Suppressor macrophage (primary cell): ENCODE results near the gene SLC9B1.
"Not testable (repeated sequence)": the region's sequence is repeated elsewhere in the genome, so short reads cannot be mapped to it uniquely, and the experiment has no call there.

Source experiments
- DNase-seq, 4 experiments: peaks; one replicate each; pipeline ENCODE4 v3.0.0-alpha.2; 2020 to 2022

The SLC9B1 gene

DNA sequence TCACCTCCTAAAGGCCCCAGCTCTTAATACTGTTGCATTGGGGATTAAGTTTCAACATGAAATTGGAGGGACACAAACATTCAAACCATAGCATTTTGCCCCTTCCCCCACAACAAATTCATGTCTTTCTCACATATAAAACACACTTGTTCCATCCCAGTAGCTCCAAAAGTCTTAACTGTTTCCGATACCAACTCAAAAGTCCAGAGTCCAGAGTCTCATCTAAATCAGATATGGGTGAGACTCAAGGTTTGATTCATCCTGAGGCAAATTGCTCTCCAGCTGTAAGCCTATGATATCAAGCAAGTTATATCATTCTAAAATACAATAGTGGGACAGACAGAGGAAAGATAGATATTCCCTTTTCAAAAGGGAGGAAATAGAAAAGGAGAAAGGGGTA lies 8.7 kb downstream of the SLC9B1 start:
- no peak for DNase-seq

DNA sequence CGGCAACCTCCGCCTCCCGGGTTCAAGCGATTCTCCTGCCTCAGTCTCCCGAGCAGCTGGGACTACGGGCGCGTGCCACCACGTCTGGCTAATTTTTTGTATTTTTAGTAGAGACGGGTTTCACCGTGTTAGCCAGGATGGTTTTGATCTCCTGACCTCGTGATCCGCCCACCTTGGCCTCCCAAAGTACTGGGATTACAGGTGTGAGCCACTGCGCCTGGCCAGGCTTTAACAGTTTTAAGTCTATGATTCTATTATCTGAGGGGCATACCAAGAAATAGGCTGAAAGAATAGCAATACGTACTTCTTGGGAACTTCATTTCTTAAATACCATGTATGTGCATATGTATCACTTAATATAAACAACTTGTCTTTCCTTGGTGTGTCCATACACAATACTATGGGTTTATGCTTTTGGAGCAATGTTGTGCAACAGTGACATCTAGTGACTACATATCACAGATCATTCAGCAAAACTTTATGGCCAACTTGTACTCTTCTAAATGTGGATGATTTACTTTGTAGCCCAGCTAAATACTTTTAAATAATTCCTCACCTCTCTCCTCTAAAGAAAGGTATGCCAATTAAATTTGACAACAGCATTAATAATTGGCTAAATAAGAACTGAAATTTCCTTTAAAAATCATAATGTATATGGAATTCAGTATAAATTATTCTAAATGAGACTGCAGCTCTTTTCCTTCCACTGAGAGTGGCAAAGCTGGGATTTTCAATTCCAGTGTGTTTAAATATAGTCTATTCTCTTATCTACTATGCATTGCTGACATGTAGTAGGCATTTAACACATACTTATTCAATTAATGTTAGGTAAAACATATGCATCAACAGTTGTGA lies 10.4 kb downstream of the SLC9B1 start:
- peak; percentile 39 to 85 (median 75) for DNase-seq

DNA sequence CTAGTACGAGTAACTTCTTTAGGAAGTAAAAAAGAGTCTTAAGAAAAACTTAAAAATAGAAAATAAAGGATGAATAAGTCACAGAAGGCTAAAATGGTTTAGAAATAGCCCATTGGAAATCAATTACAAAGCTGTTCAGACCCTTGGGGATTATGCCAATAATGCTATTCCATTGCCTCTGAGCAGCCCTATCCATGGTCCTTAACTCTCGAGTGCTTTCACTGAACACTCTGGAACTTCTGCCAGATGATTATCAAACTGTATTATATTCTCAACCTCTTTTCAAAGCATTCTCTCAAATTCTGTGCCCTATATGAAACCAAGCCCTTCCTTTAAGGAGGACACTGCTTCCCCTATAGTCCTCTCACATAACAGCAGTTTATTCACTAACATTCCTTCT lies 17.0 kb downstream of the SLC9B1 start:
- DNase-seq = no peak

DNA sequence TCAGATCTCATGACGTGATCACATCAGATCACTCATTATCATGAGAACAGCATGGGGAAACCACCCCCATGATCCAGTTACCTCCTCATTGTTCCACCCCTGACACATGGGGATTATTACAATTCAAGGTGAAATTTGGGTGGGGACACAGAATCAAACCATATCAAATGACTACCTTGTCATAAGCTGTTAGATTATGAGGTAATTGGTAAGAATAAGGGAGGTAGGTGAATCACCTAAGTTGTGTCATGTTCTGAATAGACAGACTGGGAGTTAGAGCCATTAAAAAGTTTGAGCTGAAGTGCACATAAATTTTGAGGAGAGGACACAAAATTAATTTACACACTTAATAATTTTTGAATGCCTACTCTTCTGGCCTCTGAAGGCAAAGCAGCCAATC lies 24.7 kb downstream of the SLC9B1 start:
- peak in 1 of 4 experiments; percentile 3 for DNase-seq

DNA sequence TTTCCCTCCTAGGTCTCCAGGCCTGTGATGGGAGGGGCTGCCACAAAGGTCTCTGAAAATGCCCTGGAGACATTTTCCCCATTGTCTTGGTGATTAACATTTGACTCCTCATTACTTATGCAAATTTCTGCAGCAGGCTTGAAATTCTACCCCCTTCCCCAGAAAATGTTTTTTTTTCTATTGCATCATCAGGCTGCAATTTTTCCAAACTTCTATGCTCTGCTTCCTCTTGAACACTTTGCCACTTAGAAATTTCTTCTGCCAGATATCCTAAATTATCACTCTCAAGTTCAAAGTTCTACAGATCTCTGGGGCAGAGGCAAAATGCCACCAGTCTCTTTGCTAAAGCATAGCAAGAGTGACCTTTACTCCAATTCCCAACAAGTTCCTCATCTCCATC lies 25.5 kb downstream of the SLC9B1 start:
- DNase-seq = not testable (repeated sequence)

DNA sequence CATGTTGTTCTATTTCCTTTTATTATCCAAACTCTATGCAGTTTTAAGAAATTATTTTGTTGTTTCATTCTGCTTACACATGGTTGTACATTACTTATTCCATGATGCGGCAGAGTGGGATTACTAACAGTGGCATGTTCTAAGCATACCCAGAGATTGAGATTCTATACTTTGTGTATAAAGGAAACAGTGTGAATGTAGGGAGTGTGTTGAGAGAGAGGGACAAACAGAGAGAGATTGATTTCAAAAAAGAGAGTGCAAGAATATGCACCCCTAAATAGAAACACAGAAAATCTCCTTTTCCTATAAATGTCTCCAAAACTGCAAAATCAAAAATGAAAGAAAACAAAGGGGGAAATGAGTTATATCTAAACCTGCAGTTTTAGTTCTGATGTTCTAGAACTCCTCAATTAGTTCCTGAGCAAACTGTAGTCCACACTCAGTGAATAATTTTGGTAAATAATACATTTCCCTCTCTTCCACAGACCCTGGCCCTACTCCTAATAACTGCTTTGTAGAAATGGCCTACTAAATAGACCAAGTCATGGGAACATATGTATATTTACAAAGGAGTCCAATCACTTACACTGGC lies 31.0 kb downstream of the SLC9B1 start:
- no peak for DNase-seq

DNA sequence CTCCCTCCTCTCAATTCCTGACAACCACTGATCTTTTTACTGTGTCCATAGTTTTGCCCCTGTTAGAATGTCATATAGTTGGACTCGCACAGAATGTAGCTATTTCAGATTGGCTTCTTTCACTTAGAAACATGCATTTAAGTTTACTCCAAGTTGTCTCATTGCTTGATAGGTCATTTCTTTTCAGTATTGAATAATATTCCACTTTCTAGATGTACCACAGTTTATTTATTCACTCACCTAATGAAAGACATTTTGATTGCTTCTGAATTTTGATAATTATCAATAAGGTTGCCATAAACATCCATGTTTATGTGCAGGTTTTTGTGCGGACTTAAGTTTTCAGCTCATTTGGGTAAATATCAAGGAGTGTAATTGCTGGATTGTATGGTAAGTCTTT lies 38.5 kb downstream of the SLC9B1 start:
- no peak for DNase-seq

DNA sequence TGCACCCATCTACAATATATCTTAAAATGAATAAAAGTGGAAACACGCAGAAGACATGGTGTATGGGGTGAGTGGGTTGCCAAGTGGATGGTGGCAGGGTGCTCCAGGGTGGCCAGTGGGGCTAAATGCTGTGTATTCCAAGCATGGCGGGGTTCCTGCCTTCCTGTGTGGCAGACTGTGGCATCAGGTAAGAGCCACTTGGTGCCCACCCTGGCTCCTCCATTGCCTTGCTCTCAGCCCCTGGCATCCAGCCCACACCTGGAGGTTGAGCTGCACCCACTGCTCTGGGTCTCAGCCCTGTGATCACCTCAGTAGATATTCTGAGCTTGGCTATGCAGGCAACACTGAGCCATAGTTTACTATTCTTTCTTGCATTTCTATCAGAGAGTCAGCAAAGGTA lies 57.7 kb downstream of the SLC9B1 start:
- DNase-seq = not testable (repeated sequence)

DNA sequence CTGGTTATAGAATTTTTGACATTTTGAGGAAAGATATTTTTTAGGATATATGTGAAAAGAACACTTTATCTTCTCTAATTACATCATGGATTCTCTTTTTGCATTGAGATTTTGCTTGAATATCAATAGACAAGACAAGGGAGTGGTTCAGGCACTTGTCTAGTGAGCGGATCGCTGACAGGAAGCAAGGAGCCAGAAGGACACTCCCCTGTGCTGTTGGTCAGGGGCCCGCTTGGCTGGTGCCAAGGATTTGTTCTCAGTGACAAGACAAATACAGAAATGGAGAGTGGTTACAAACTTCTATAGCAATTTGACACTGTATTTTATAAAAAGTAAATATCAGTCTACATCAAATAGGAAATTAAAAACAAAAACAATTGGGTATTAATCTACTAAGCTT lies 60.0 kb downstream of the SLC9B1 start:
- DNase-seq = no peak

DNA sequence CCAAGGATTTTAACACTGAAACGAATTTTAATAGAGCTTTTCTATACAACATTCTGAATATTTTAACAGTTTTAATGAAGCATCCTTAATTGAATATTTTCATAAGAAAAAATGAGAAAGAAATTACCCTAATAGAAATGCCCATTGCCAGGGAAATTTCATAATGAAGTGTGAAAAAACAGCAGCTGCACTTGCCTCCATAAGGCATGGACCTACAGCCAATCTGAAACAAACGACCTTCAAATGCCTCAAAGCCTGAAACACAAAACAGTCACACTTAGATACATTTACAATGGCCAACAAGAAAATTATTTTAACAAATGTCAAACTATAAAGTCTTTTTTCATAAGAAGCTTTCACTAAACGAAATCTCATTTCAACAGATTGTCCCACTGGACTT lies 74.4 kb downstream of the SLC9B1 start:
- no peak for DNase-seq

DNA sequence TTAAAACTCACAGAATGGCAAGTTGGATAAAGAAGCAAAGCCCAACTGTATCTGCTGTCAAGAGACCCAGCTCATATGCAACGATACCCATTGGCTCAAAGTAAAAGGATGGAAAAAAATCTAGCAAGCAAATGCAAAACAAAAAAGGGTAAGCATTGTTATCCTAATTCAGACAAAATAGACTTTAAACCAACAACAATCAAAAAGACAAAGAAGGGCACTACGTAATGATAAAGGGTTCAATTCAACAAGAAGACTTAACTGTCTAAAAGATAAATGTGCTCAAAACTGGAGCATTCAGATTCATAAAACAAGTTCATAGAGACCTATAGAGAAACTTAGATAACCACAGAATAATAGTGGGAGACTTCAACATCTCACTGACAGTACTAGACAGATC lies 81.4 kb downstream of the SLC9B1 start:
- not testable (repeated sequence) for DNase-seq

DNA sequence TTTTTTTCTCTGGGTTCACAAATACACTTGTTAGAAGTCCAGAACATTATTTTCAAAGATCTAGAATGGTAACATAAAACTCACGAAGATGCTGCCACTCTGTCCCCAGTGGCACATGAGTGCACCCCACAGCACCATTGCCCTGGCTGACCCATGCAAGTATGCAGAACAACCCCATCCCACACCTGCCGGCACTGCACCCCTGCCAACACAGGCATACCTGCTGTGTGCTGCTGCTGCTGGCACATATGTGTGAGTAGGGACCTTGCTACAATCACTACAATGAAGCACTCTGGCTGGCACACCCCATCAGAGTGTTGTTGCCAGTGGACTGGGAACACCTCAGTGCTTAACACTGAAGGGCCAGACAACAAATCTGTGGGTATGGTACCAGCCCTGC lies 83.8 kb downstream of the SLC9B1 start:
- no peak for DNase-seq

DNA sequence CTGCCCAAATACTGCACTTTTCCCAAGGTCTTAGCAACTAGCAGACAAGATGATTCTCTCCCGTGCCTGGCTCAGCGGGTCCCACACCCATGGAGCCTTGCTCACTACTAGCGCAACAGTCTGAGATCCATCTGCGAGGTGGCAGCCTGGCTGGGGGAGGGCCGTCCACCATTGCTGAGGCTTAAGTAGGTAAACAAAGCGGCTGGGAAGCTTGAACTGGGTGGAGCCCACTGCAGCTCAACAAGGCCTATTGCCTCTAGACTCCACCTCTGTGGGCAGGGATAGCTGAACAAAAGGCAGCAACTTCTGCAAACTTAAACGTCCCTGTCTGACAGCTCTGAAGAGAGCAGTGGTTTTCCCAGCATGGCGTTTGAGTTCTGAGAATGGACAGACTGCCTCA lies 99.8 kb downstream of the SLC9B1 start:
- not testable (repeated sequence) for DNase-seq

DNA sequence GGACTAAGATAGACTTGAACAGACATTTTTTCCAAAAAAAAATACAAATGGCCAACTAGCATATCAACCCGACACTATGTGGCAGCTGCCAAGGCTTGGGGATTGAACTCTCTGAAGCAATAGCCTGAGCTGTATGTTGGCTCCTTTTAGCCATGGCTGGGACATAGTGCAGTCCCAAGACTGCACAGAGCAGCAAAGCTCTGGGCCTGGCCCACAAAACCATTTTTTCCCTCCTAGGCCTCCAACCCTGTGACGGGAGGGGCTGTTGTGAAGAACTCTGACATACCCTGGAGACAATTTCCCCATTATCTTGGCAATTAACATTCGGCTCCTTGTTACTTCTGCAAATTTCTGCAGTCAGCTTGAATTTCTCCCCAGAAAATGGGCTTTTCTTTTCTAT lies 100.6 kb downstream of the SLC9B1 start:
- no peak for DNase-seq

DNA sequence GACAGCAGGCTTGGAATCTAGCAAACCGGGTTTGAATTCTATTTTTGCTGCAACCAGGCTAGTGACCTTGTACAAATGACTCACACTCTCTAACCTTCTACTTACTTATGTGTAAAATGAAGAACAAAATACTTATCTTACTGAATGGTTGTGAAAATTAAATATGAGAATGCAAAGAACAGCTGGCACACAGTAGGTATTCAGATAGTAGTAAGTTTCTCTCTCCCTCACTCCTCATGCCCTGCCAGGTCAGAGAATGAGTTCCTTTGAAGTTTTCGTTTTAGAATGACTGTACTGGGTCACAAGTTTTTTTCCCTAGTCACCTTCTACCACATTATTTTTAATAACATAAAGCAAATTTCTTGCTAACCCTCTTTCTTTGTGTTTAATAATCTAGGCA lies 117.7 kb downstream of the SLC9B1 start:
- DNase-seq = no peak

DNA sequence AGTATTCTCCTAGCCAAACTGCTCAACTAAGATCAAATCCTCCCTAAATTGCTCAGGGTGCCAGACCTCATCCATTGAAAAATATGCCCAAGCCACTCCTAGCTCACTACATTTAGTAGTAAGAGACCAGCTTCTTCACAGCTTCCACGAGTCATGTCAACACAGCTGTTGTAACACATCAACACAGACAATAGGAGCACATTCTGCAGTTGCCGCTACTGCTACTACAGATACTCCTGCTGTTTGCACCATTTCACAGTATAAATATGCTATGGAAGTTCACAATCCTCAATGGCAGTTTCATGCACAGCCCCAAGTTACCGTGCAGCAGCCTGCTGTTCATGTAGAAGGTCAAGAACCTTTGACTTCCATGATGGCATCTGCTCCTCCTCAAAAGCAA lies 121.9 kb downstream of the SLC9B1 start:
- DNase-seq = not testable (repeated sequence)

DNA sequence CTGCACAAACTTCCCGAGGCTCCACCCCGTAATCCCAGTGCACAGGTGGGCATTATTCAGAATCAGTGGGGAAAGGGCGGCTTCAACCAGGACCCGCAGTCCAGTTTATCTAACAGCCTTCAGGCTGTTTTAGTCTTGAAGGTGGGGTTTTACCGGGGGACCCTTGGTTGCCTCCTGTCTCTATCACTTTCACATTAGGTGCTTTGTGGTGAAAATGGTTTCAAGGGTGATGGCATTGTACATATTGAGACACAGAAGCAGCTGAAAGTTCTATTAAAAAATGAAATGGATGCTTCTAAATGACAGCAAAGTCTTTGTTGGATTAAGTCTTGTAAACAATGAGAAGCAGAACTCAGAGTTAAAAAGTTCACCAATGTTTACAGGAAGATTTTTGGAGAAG lies 123.0 kb downstream of the SLC9B1 start:
- DNase-seq = not testable (repeated sequence)

DNA sequence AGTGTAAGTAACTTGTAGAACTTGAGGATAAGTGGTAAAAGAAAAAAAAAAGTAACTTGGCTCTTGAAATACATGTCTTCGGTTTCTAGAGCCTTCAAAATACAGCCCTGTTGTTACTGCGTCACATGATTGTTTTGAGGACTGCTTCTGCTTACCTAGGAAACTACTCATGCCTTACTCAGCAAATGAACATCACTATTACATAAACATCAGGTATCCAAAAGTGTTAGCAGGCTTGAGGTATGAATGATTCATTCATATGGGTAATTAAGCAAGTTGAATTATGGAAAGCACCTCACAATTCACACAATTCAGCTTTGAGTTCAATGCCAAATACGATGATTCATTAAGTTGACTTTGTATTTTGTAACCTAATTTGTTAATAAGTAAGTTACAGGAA lies 129.6 kb downstream of the SLC9B1 start:
- not testable (repeated sequence) for DNase-seq

DNA sequence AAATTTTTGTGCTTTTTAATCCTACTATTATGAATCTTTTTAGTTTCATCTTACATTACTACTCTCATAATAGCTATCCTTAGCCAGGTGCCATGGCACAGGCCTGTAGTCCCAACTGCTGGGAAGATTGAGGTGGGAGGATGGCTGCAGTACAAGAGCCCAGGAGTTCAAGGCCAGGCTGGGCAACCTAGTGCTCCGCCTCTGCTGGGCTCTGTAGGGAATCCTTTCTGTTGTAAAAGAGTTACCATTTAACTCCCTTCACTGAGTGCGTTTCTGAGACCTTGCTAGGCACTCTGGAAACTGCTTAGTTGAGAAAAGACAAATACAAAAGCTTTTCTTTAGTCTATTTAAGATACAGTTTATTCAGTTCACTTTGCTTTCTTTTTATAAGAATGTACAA lies 130.9 kb downstream of the SLC9B1 start:
- DNase-seq = not testable (repeated sequence)

DNA sequence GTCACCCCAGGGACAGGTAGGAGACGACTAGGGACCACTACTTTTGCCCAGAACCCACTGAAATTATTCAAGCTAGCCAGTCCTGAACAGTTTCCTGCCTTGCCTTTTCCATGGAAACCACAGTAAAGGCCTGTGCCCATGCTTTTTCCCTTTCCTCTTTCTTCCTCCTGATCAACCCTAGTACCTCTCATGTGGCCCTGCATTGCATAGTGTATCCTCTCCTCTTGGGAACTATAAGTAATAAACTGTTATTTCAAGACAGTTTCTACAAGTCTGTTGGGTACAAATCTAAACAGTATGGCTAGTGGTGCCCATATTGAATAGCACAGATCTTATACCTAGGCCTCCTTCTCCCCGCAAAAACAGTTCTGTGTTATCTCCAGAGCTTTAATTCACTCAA lies 136.2 kb downstream of the SLC9B1 start:
- DNase-seq = no peak

DNA sequence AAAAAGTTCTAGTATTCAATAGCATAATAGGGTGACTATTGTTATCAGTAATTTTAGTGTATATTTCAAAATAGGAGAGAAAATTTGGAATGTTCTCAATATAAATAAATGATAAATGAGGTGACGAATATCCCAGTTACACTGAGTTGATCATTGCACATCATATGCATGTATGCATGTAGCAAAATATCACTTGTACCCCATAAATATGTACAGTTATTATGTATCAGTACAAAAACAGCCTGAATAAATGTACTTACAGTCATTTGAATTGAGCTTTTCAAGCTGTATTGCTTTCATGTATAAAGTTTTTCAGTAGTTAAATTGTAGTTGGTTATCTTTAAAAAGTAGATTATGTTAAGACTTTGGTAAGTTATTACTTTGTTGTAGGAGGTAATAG lies 138.2 kb downstream of the SLC9B1 start:
- no peak for DNase-seq

DNA sequence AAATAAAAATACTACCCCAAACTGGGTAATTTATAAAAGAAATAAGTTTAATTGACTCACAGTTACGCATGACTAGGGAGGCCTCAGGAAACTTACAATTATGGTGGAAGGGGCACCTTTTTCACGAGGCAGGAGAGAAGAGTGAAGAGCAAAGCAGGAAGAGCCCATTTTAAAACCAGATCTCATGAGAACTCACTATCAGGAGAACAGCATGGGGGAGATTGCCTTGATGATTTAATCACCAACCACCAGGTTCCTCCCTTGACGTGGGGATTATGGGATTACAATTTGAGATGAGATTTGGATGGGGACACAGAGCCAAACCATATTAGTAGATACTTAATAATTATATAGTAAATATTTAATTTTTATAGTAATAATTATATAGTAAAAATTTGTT lies 140.6 kb downstream of the SLC9B1 start:
- DNase-seq = peak in 1 of 4 experiments; percentile 25

DNA sequence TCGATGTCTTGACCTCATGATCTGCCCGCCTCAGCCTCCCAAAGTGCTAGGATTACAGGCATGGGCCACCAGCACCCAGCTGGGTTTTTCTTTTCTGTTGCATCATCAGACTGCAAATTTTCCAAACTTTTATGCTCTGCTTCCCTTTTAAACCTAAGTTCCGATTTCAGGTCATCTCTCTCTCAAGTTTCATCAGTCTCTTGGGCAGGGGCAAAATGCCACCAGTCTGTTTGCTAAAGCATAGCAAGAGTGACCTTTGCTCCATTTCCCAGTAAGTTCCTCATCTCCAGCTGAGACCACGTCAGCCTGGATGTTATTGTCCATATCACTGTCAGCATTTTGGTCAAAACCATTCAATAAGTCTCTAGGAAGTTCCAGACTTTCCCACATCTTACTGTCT lies 141.2 kb downstream of the SLC9B1 start:
- peak; percentile 85 to 96 (median 89) for DNase-seq

DNA sequence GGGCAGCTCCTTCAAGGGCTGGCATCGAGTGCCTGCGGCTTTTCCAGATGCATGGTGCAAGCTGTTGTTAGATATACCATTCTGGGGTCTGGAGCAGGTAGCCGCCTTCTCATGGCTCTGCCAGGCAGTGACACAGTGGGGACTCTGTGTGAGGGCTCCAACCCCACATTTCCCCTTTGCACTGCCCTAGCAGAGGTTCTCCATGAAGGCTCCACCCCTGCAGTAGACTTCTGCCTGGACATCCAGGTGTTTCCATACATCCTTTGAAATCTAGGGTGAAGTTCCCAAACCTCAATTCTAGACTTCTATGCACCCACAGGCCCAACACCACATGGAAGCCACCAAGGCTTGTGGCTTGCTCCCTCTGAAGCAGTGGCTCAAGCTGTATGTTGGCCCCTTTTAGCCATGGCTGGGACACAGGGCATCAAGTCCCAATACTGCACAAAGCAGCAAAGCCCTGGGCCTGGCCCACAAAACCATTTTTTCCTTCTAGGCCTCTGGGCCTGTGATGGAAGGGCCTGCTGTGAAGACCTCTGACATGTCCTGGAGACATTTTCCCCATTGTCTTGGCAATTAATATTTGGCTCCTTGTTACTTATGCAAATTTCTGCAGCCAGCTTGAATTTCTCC lies 141.9 kb downstream of the SLC9B1 start:
- DNase-seq = not testable (repeated sequence)
